ENCODE results near the gene ASB8.

The ASB8 gene

DNA sequence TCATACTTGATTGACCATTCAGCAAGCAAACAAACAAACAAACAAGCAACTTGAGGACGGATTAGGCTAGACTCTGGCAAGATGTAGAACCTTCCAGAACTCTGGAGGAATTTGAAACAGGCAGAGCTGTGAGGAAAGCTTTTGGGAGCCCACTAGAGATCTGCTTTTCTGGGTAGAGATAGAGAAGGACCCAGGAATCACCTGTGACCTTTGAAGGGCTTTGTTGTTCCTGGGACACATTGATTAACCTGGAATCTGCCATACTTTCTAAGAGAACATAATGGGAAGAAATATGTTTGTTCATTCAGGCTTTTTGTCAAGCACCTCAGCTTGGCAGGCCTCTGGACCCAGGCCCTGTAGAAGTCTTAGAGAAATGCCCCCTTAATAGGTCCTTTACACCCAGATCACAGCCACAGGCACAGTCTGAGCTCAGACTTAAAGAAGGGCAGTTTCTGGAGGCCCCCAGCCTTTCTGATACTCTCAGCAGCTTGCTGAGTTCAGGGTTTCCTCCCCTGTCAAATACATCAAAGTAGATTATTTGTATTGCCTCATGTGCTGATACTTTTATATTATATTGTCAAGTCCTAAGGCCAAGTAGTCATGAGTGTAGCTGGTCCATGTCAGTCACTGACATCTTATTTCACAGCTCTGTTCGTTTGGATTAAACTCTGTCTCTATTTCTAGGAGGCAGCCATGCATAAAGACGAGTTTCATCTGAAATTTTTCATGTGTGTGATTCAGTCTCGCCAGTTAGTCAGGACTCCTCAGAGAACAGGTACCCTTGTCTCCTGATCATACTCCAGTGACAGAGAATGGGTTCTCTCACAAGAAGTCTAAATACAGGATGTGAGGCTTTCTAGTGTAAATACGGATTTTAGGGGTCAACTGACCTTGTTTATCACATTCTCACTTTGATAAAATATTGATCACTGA is 50.4 kb downstream of the ASB8 start:
- FAIRE-seq: no peak
- no peak for DNase-seq (ENCODE audit: insufficient read length, low spot score)

DNA sequence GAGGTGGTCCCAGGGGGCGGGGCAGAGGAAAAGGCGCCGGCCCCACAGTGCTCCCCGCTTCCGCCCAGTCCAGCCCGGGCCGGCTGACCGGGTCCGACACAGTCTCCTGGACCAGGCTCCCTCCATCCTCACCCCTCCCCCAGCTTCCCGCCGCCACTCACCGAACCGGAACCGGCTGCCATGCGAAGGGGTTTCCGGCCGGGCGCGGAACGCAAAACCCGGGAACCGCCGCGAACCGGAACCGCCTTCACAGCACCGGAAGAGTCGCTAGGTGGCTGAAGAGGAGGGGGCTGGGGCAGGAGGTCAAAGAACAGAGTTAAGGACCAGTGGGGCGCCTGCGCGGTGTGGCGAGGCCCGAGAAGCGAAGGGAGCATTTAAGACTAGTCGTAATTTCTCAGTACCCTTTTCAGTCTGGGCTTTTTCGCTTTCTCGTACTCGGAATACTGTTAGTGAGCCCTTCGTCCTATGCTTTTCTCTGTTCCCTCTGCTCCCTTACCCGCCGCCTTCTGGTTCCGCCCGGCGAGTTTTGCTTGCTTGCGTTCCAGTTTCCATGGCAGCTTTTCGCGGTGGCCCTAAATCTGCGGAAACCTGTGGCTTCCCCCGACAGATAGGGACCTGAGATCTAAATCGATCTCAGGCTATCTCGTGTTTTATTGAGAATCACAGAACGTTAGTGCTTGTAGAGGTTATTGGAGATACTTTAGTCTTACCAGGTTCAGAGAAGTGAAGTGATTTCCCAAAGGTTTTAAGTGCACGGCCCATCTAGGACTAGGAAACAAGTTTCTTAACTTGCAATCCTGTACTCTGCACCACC is 51.2 kb downstream of the ASB8 start, which contains the start of gene SENP1:
Gene SENP1, minus strand, starts transcription at position 213 of the 814 bp plus-strand sequence. CDS start 4,607 bp downstream, outside the sequence.
- FAIRE-seq: peak; percentile 23
- DNase-seq (ENCODE audit: insufficient read length, low spot score): peak; percentile 78

- DNase-seq (ENCODE audit: insufficient read length, low spot score) (no peak), FAIRE-seq (no peak)
Measured at GRCh38 chr12:48105321-48105866, 51.9 kb downstream of the ASB8 start.

GRCh38 chr12:48104531-48104930 is 52.8 kb downstream of the ASB8 start:
- FAIRE-seq: no peak
- no peak for DNase-seq (ENCODE audit: insufficient read length, low spot score)
